ENCODE results near the gene RASL12. TPM values are rescaled to one million over a fixed set of nuclear protein-coding genes. Genes with fewer than 3 reads are reported as not detected.

The RASL12 gene
- polyA plus RNA-seq, 3 donors = not detected

GRCh38 chr15:65066635-65067316, 1.0 kb downstream of the RASL12 start:
- peak overlapping the region in 1 of 2 donors; percentile 84 for H3K4me3 Mint-ChIP-seq
- Histone ChIP-seq H3K9ac (ENCODE audit: insufficient read depth, low read length, poor library complexity, severe bottlenecking) (no peak overlapping the region), H3K9me3 (replicated peaks in 1 of 2; ENCODE audit: control insufficient read depth in 1 of 2, insufficient read depth in 1 of 2, low read length in 2 of 2) (peaks cover 0 to 8% of the 10 kb centered on the region in 2 donors), H3K27me3 (ENCODE audit: control insufficient read depth in 2 of 2, insufficient read depth in 2 of 2, low read length in 2 of 2) (peaks cover 33 to 40% of the 10 kb centered on the region in 2 donors), H3K4me1 (ENCODE audit: control insufficient read depth in 1 of 2, insufficient read depth in 2 of 2, low read length in 2 of 2) (peaks cover 0 to 8% of the 10 kb centered on the region in 2 donors), H3K27ac (ENCODE audit: low read depth in 1 of 2, low read length in 2 of 2) (no peak overlapping the region), H3K4me3 (replicated peaks in 1 of 3; ENCODE audit: low read depth in 2 of 3, low read length in 3 of 3) (no peak overlapping the region), H3K36me3 (replicated peaks in 1 of 2; ENCODE audit: control insufficient read depth in 1 of 2, insufficient read depth in 2 of 2, low read length in 2 of 2) (no peaks in the 10 kb centered on the region), H3K79me2 (ENCODE audit: insufficient read depth, low read length) (no peaks in the 10 kb centered on the region), H3K4me2 (replicated peaks; ENCODE audit: extremely low read depth, low read length, poor library complexity, severe bottlenecking) (no peak overlapping the region), H4K20me1 (ENCODE audit: insufficient read depth, low read length) (no peaks in the 10 kb centered on the region), H2AFZ (ENCODE audit: insufficient read depth, low read depth, low read length, poor library complexity, severe bottlenecking) (no peak overlapping the region)
- peaks cover 3% of the 10 kb centered on the region for H3K4me1 Mint-ChIP-seq
- no peak for TF ChIP-seq CTCF (IDR thresholded peaks at IDR 0.05)
- peaks cover 0 to 4% of the 10 kb centered on the region in 2 donors for H3K36me3 Mint-ChIP-seq
- H3K27ac Mint-ChIP-seq = no peak overlapping the region
- H3K9me3 Mint-ChIP-seq = peaks cover 0 to 7% (median 0%) of the 10 kb centered on the region in 7 donors
- no peak for DNase-seq
- intact Hi-C loops (cut with micrococcal nuclease) = no loop called here
- H3K27me3 Mint-ChIP-seq (ENCODE audit: low read depth in 3 of 3) = peaks cover 44 to 57% (median 55%) of the 10 kb centered on the region in 3 donors
- 41% methylated on average over 3 of the region's 9 CpGs for WGBS (ENCODE audit: insufficient coverage)

GRCh38 chr15:65066001-65066634, 1.7 kb downstream of the RASL12 start:
- 100% methylated on average over 1 of the region's 3 CpGs for WGBS (ENCODE audit: insufficient coverage)
- DNase-seq = no peak
- no peak for TF ChIP-seq CTCF (IDR thresholded peaks at IDR 0.05)
- Histone ChIP-seq H4K20me1 (ENCODE audit: insufficient read depth, low read length) (no peaks in the 10 kb centered on the region), H3K79me2 (ENCODE audit: insufficient read depth, low read length) (no peaks in the 10 kb centered on the region), H3K36me3 (replicated peaks in 1 of 2; ENCODE audit: control insufficient read depth in 1 of 2, insufficient read depth in 2 of 2, low read length in 2 of 2) (no peaks in the 10 kb centered on the region), H3K4me1 (ENCODE audit: control insufficient read depth in 1 of 2, insufficient read depth in 2 of 2, low read length in 2 of 2) (peaks cover 0 to 8% of the 10 kb centered on the region in 2 donors), H3K27me3 (ENCODE audit: control insufficient read depth in 2 of 2, insufficient read depth in 2 of 2, low read length in 2 of 2) (peaks cover 33 to 40% of the 10 kb centered on the region in 2 donors), H3K4me2 (replicated peaks; ENCODE audit: extremely low read depth, low read length, poor library complexity, severe bottlenecking) (no peak overlapping the region), H3K27ac (ENCODE audit: low read depth in 1 of 2, low read length in 2 of 2) (no peak overlapping the region), H3K9me3 (replicated peaks in 1 of 2; ENCODE audit: control insufficient read depth in 1 of 2, insufficient read depth in 1 of 2, low read length in 2 of 2) (peaks cover 0 to 8% of the 10 kb centered on the region in 2 donors), H3K4me3 (replicated peaks in 1 of 3; ENCODE audit: low read depth in 2 of 3, low read length in 3 of 3) (no peak overlapping the region), H2AFZ (ENCODE audit: insufficient read depth, low read depth, low read length, poor library complexity, severe bottlenecking) (no peak overlapping the region), H3K9ac (ENCODE audit: insufficient read depth, low read length, poor library complexity, severe bottlenecking) (no peak overlapping the region)
- Mint-ChIP-seq H3K9me3 (peaks cover 0 to 7% (median 0%) of the 10 kb centered on the region in 7 donors), H3K27ac (no peak overlapping the region), H3K4me3 (peak overlapping the region in 1 of 2 donors; percentile 74), H3K4me1 (peaks cover 3% of the 10 kb centered on the region), H3K27me3 (ENCODE audit: low read depth in 3 of 3) (peaks cover 44 to 57% (median 57%) of the 10 kb centered on the region in 3 donors), H3K36me3 (peaks cover 0 to 4% of the 10 kb centered on the region in 2 donors)
- intact Hi-C loops (cut with micrococcal nuclease) = no loop called here

Measured in CD14-positive monocyte (primary cell).